GM18517 (cell line): ENCODE measurements around the gene IL3.

Source experiments
- ATAC-seq: cut with Tn5 transposase; IDR thresholded peaks from one replicate; pipeline ENCODE4 v1.9.1; 2021; ENCODE audit warnings: mild to moderate bottlenecking, moderate library complexity; ENCODE audit not compliant: unreplicated experiment

Gene IL3

GRCh38 chr5:132072070-132072469 lies 11.6 kb downstream of the IL3 start:
- no peak for ATAC-seq

GRCh38 chr5:132072528-132072927 lies 12.1 kb downstream of the IL3 start:
- no peak for ATAC-seq

GRCh38 chr5:132073231-132074013 lies 13.0 kb downstream of the IL3 start, which contains the start of gene CSF2:
CSF2 (plus strand) TSS chr5:132073789; CDS start chr5:132073824, 35 bp downstream.
- no peak for ATAC-seq

GRCh38 chr5:132074091-132074771 lies 13.8 kb downstream of the IL3 start:
- ATAC-seq = no peak

GRCh38 chr5:132074772-132075718 lies 14.6 kb downstream of the IL3 start:
- ATAC-seq = no peak

GRCh38 chr5:132075719-132076077 lies 15.2 kb downstream of the IL3 start:
- ATAC-seq = no peak

- ATAC-seq = no peak
These were observed 15.9 kb downstream of the IL3 start for GRCh38 chr5:132076202-132076830.

- ATAC-seq = no peak
These were observed 16.5 kb downstream of the IL3 start for GRCh38 chr5:132076983-132077382.

- ATAC-seq = no peak
These were observed 18.6 kb downstream of the IL3 start for GRCh38 chr5:132079081-132079480.

- no peak for ATAC-seq
These were observed 19.2 kb downstream of the IL3 start for GRCh38 chr5:132079619-132080018.

- ATAC-seq = no peak
These were observed 20.1 kb downstream of the IL3 start for GRCh38 chr5:132080595-132080994.

GRCh38 chr5:132081458-132081857 lies 21.0 kb downstream of the IL3 start:
- no peak for ATAC-seq

GRCh38 chr5:132082329-132083023 lies 22.0 kb downstream of the IL3 start:
- no peak for ATAC-seq

- no peak for ATAC-seq
These were observed 22.7 kb downstream of the IL3 start for GRCh38 chr5:132083071-132083678.

GRCh38 chr5:132085686-132086085 lies 25.2 kb downstream of the IL3 start:
- ATAC-seq = no peak

GRCh38 chr5:132086277-132086794 lies 25.9 kb downstream of the IL3 start:
- no peak for ATAC-seq

- no peak for ATAC-seq
These were observed 26.7 kb downstream of the IL3 start for GRCh38 chr5:132087176-132087575.

GRCh38 chr5:132087661-132088060 lies 27.2 kb downstream of the IL3 start:
- no peak for ATAC-seq

- no peak for ATAC-seq
These were observed 28.9 kb downstream of the IL3 start for GRCh38 chr5:132089363-132089762.

GRCh38 chr5:132090107-132090506 lies 29.7 kb downstream of the IL3 start:
- ATAC-seq = no peak
